ENCODE data around the gene YTHDC1.
A peak's percentile ranks its signal among the peaks of the same experiment; 100 is the strongest.
"Not testable (repeated sequence)": the region's sequence is repeated elsewhere in the genome, so short reads cannot be mapped to it uniquely, and the experiment has no call there.

The YTHDC1 gene

DNA sequence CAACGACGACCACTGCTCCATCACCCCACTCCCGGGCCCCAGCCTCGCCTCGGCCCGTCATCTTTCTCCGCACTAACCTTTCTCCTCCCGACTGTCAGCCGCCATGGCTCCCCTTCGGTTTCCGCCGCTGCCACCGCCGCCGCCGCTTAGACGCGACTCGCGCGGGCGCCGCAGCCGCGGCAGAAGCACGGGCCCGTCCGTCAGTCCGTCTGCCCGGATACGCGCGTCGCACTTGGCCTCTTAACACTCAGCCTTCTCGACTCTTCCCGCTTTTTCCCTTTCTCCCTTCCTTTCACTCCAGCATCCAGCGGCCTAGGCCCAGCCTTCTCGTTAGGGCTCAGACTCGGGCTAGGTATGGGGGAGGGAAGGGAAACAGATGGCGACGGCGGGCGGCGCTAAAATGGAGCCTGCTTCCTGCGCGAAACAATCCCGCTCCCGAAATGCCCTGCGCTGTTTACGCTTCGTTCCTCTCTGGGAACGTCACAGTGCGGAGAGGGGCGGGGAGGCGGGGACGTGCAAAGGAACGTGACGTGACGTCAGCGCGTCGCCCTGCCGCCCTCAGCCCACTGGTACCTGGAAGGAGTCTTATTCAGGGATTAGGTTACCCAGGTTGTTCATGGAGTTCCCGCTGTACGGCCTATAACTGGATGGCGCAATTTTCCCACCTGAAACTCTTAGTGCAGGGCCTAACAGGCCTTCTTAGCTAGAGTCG lies at the start of gene YTHDC1:
YTHDC1 (minus strand) TSS at position 442 of the 712 bp plus-strand sequence; CDS start at position 105, 337 bp downstream.
- DNase-seq (ENCODE audit: low spot score), result peak; percentile 96

DNA sequence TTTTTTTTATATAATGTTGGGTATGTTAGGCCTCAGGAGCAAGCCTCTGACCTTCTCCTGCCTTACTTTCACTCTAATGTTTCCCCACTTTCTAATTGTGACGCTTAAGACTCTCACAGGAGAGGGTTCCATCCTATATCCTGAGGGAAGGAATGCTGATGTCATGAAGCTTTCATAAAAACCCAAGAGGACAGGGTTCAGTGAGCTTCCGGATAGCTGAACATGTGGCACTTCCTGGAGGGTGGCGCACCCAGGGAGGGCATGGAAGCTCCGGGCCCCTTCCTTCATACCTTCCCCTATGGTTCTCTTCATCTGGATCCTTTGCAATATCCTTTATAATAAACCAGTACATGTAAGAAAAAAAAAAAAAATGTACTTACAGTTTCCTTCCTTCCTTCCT lies 49.4 kb upstream of the YTHDC1 start:
- DNase-seq (ENCODE audit: low spot score), result no peak

DNA sequence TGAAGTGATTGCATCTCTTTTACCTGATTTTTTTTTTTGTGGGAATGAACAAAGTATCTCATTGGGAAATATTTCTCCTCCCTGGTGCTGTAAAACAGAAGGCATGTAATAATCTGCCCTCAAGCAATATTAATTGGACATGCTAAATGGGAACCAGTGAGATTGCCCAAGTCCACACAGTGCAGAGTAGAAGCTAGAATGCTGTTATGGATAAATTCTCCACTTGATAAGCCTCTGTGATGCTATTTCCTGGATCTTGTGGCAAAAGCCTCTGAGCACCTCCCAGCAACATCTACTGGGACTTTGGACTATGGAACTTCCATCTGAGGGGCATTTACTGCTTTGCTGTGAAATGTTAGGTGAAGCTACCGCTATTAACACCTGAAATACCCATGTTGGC lies 46.9 kb upstream of the YTHDC1 start:
- no peak for DNase-seq (ENCODE audit: low spot score)

DNA sequence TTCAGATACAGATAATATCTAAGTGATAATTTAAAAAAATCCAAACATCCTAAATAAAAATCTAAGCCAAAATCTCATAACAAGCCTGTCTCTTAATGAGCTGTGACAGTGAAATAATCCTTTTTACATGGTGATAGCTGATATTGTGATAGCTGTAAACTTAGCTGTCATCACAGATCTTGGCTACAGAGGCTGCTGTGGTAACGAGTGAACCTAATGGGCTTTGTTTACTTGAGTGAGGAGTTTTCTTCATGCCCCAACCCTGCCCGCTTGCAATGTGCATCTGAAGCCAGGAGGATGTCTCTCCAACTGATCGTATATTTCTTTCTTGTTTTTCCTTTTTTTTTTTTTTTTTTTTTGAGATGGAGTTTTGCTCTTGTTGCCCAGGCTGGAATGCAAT lies 41.5 kb upstream of the YTHDC1 start:
- no peak for DNase-seq (ENCODE audit: low spot score)

DNA sequence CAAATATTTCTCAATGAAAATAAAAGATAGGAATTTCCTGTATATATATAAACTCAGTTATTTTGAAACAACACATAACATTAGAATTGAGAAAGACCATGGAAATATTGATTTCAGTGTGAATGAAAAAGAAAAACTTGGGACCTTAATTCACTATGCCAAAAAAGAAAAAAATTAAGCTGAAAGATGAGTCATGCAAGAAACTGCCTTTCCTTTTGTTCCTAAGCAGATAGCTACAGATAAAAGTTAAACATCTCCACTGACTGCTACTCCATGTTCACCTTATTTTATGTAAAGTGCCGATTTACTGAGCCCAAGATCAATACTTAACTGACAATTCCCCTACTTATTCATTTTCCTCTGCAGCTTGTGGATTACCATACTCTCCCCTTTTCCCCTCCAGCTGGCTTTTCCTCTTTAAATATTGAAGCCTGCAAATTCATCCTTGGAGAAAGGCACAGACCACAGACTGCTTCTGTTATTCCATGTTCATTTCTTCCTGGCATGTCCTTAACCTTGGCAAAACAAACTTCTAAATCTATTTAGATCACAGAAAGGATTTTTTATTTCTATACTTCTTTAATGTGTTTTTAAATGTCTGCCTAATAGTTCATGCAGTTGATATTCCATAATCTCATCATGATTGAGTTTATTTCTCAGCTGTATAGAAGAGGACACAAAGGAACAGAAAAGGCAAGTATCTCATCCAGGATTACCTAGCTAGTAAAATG lies 40.5 kb upstream of the YTHDC1 start:
- DNase-seq (ENCODE audit: low spot score), result no peak

DNA sequence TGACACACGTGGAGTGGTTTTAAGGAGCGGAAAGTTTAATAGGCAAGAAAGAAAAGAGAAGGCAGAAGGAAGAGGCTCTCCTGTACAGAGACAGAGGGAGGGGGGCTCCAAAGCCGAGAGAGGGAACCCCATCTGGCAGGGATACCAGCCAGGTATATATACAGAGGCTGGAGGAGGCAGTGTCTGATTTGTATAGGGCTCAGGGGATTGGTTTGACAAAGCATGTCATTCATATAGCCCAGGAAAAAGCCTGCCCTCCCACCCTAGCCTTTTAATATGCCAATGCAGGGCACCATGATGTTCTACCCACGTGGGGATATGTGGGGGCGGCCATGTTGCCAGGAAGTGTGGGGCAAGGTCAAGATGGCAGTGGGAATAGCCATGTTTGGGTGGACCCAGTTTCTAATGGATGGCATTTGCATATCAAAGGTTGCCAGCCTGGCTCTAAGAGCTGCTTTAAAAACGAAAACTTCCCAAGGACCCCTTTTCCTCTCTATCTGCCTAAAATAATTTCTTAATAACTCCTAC lies 39.6 kb upstream of the YTHDC1 start:
- DNase-seq (ENCODE audit: low spot score), result not testable (repeated sequence)

DNA sequence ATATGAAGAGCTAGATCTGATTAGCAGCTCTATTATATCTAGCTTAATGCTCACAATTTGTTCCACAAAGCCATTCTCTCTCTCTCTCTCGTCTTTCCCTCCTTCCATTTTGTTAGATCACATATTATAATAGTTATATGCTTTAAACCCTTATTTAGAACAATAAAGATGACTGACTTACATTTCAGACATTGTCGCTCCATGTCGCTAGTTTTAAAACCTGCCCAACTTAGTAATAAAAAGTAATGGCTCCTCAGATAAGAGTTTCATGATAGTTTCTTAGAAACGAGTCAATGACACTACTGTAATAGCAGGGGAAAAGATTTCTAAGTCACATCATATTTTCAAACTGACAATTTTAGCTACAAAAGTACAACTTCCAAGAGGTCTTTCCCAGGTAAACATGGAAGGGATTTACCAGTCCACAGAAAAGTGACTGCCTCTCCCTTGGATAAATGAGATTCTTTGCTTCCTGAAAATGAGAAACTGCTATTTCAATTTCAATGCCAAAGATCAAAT lies 38.5 kb upstream of the YTHDC1 start:
- no peak for DNase-seq (ENCODE audit: low spot score)

DNA sequence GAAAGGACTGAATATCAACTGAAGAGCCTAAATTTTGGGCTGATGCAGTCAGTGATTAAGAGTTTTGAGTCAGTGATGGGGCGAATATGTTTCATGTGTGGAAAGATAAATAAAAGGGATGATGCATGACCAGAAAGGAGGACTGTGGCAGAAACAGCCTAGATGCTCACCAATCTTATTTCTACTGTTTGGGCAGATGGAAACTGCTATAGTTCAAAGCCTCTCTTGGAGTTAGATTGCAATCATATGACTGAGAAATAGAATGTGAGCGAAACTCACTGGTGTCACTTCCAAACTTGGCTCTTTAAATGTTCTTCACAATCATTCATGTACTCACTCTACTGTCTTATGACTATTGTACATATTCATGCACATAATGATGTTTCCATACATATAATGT lies 35.4 kb upstream of the YTHDC1 start:
- no peak for DNase-seq (ENCODE audit: low spot score)

DNA sequence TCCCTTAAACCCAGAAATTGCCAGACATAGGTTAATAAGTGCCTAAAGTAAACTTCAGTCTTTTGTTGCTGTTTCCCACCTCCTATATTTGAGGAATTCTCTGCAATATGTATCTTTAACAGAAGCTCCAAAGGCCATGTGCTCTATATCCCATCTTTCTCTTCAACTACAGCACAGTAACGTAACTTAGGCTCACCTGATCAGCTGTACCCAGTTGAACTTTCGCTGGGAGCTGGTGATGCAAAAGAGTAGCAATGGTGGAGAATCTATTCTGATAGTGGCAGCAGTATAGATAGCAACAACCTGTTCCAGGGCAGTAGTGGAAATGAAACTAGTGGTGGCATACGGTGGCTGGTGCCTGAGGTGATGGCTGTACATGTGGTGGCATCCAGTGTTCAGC lies 33.2 kb upstream of the YTHDC1 start:
- no peak for DNase-seq (ENCODE audit: low spot score)

DNA sequence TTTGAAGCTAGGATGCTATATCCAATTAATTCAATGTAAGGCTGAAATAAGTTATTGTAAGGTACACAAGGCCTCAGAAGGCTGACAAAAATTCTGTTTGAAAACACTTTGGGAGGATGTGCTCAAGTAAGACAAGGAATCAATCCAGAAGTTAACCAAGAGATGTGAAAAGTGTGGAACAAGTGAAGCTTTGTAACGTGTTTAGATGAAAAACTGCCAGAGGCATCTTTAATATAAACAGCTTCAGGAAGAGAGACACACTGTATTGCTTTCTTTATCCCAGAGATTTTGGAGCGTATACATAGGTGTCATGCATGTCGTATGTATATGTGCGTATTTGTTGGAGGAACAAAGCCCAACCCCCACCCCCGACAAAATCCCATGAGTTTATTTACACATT lies 28.3 kb upstream of the YTHDC1 start:
- DNase-seq (ENCODE audit: low spot score), result no peak

DNA sequence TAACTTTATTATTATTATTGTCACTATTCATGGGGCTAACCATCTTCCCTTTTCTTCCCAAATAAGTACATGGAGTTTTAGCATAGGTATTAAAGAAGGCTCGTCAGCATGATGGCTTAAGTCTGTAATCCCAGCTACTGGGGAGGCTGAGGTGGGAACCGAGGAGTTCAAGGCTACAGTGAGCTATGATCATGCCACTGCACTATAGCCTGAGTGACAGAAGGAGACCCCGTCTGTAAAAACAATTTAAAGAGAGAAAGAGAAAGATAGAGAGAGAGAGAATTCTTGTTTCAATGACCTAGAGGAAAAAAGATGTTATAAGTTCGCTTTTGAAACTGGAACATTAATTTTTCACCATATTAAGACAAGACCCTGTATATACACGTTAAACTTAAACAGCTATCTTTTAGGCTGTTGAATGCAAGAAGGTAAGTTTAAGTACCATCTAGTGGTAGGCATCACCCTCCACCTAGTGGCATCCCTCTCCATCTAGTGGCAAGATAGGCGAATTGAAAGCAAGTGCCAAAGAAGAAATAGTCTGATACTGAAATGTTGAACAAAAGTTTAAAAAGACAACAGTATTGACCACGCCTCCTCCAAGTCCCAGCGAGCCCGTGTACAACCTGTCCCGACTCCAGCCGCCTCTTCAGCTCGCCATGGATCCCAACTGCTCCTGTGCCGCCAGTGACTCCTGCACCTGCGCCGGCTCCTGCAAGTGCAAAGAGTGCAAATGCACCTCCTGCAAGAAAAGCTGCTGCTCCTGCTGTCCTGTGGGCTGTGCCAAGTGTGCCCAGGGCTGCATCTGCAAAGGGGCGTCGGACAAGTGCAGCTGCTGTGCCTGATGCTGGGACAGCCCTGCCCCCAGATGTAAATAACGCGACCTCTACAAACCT lies 26.0 kb upstream of the YTHDC1 start:
- DNase-seq (ENCODE audit: low spot score), result peak; percentile 57

DNA sequence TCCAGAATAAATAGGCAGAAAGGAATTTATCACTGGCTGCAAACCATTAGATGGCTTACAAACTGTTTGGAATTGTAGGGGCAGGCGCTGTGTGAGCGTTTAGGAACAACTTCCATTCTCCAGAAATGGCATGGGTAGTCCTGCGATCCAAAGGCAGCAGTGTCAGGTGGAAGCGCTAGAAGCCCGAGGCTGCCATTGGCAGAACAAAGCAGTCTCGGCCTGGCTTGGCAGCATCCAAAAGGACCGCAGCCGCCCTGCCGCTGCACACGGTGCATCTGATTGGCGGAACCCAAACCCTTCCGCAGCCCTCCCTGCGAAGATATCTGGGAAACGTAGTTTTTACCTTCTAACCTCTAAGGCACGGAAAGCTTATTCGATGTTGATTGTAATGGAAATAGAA lies 23.6 kb upstream of the YTHDC1 start:
- peak; percentile 30 for DNase-seq (ENCODE audit: low spot score)

DNA sequence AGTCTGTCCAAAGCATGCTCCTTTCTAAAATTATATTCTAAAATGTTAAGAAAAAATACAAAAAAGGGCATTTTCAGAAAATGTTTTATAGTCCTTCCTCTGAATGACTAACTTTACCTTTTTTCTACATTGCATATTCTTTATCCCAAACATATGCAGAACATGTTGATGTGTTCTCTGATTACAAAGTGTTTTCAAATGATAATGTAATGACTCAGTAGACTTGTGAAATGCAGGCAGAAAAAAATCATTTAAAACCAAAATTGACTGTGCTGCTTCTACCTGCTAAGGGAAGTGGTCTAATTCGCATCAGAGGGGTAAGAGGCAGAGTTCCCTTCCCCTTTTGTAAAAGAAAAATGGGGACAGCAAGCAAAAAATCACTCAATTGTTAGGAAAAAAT lies 22.7 kb upstream of the YTHDC1 start:
- DNase-seq (ENCODE audit: low spot score), result no peak

DNA sequence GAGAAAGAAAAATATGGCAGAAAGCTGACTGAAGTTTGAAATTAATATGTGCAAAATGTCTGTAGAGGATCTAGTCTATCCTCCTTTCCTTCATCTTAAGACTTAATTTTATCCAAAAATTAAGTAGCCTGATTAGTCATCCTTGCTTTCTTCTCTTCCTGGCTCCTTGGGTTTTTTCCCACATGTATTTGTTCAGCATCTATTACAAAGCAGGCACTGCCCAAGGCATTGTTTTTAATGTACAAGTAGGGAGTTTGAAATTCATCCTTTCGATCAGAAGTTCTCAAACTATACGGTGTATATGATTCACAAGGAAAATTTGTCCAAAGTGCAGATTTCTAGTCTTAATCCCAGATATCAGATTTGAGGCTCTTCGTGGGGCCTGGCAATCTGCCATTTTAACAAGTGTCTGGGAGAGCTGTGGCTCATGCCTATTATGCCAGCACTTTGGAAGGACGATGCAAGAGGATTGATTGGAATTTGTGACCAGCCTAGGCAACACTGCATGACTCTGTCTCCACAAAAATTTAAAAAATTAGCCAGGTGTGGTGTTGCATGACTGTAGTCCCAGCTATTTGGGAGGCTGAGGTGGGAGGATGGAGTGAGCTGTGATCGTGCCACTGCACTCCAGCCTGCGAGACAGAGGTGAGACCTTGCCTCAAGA lies 19.4 kb upstream of the YTHDC1 start:
- DNase-seq (ENCODE audit: low spot score), result no peak

DNA sequence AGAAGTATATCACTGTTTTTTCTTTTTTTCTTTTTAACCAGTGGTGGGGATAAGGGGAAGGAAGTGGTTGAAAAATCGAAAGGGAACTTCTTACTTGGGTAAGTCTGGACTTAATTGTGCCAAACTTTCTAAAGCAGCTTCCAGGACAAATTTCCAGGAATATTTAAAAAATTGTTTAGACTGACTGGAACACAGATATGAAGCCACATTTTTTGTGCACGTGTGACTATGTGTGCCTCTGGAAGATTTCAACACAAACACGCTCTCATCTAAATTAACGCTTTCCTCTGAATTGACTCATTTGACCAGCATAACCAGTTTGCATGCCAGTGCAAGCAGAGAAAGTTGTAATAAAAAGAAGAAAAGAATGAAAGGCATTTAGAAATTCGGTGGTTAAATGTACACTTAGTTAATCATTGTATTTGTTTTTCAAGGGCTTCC lies 18.8 kb upstream of the YTHDC1 start:
- DNase-seq (ENCODE audit: low spot score), result no peak

DNA sequence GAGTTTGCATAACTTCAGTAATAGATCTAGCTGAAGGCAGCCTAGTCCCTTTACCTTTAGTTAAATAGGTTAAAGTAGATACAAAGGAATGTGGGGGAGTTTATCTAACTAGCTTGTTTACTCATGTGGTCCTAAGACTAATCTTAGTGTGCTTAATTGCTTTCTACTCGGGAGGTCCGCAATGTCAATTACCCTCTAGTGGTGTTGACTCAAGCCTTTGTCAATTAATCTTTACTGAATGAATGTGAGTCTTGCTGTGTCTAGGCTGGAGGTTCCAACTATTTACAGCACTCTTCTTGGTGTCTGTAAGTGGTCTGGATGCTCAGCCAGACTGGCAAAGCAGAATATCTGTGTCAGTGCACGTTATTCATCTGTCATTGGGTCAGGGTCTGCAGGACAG lies 17.9 kb upstream of the YTHDC1 start:
- no peak for DNase-seq (ENCODE audit: low spot score)

DNA sequence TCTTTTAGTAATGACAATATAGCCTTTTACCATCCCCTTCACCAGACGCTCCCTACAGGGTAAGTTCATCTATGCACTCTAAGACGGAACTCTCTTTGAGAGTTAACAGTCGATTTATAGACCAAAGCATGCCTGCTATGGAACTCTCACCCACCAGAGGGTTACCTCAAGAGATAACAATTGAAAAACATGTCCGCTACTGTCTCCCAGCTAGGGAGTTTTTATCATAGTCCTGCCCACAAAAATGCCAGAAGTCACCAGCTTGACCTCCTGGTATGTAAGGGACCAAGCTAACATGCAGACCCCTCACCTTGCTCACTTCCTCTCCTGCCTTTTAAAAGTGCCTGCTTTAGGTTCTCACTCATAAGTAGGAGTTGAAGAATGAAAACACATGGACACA lies 16.7 kb upstream of the YTHDC1 start:
- DNase-seq (ENCODE audit: low spot score), result no peak

DNA sequence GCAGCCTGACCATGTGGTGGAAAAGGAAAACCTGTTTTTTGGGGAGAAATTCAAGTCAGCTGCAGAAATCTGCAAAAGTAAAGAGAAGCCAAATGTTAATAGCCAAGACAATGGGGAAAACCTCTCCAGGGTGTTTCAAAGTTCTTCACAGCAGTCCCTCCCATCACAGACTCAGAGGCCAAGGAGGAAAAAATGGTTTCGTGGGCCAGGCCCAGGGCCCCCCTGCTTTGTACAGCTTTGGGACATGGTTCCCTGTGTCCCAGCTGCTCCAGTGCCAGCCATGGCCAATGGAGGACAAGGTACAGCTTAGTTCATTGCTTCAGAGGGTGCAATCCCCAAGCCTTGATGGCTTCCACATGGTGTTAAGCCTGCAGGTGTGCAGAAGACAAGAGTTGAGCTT lies 15.2 kb upstream of the YTHDC1 start:
- no peak for DNase-seq (ENCODE audit: low spot score)

DNA sequence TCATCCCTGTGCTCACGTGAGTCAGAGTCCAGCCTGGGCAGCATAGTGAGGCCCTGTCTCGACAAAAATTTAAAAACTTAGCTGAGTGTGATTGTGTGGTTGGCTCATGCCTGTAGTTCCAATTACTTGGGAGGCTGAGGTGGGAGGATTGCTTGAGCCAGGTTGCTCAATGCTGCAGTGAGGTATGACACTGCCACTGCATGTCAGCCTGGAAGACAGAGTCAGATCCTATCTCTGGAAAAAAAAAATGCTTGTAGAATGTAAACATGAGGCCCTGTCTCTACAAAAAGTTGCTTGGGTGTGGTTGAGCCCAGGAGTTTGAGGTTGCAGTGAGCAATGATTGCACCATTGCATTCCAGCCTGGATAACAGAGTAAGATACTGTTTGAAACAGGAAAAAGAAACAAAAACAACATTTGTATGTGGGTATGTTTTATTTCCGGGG lies 11.3 kb upstream of the YTHDC1 start:
- no peak for DNase-seq (ENCODE audit: low spot score)

DNA sequence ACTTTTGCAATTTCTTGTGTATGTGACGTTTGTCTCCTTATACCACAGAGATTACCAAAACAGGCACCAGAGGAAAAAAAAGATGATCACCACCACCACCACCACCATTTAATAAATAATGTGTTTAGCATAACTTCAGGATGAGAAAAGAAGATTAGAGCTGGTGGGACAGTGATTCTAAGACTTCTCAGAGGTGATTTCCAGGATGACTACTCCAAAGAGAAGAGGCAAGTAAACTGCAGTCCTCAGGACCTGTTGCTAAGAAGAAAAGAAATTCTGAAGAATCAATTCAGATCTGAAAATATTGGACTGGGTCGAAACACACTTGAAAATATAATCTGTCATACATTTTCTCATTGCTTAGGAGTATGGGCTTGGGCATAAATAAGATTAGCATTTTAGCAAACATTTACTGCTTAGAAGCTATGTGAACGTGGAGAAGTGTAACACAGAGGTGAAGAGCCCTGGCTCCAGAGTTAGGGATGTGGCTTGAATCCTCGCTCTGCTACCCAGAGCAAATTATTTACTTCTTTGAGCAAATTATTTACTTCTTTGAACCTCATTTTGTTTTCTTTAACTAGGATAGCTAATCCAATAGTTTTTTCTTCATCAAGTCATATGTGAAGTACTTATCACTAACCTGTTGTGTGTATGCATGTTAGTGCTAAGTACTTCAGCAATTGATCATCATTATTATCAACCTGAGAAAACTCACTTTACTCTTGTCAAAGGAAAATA lies 10.5 kb upstream of the YTHDC1 start:
- DNase-seq (ENCODE audit: low spot score), result no peak

DNA sequence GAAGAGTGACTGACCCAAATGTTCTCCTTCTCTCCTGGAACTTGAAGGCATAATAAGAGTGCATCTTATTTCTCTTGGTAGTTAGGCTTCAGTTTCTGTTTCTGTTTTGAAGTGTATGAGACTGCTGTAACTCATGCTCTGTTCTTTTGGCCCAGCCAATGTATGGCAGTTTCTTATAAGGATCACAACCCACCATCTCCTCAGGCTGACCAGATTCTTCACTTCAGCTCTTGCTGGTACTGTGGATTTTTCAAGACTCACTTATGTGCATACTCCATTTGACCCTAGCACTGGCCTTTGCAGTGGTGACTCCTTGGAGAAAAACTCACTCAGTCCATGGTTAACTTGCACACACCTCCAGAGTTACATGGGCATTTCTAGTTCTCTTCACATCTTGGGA lies 9.6 kb upstream of the YTHDC1 start:
- no peak for DNase-seq (ENCODE audit: low spot score)

Data from hematopoietic multipotent progenitor cell treated with erythropoietin and hydrocortisone succinate and interleukin-3 and kit ligand, for 15 days (in vitro differentiated cells).